Colonic mucosa (tissue), 4 donors: ENCODE results near the gene PSMC3. TPM values are rescaled to one million over a fixed set of nuclear protein-coding genes. Genes with fewer than 3 reads are reported as not detected.
A peak's percentile ranks its signal among the peaks of the same experiment; 100 is the strongest.

ENCODE experiments used
- DNase-seq: peaks from one replicate; pipeline ENCODE4 v3.0.0-alpha.2; 2020
- H3K27ac ChIP-seq: fragments of 200-600 bp; one replicate; pipeline ENCODE4 v1.8.0; 2021
- H3K27me3 ChIP-seq: fragments of 200-600 bp; one replicate; pipeline ENCODE4 v1.8.0; 2021
- H3K36me3 ChIP-seq: fragments of 200-600 bp; one replicate; pipeline ENCODE4 v1.8.0; 2021
- H3K4me1 ChIP-seq: fragments of 200-600 bp; one replicate; pipeline ENCODE4 v1.8.0; 2021; ENCODE audit warnings: mild to moderate bottlenecking
- H3K4me3 ChIP-seq: fragments of 200-600 bp; one replicate; pipeline ENCODE4 v1.8.0; 2021
- H3K9ac ChIP-seq, 2 donors: one replicate each; pipeline ENCODE4 v1.7.0; 2013; ENCODE audit warnings: control low read depth in 2 of 2, low read depth in 2 of 2, low read length in 2 of 2
- H3K9me3 ChIP-seq: fragments of 200-600 bp; one replicate; pipeline ENCODE4 v1.8.0; 2021
- CTCF ChIP-seq: fragments of 200-600 bp; IDR thresholded peaks from one replicate; pipeline ENCODE4 v1.8.0; 2022; ENCODE audit warnings: antibody characterized with exemption, mild to moderate bottlenecking
- intact Hi-C: fragments of 100-400 bp; cut with DNase I; formaldehyde crosslinking; loops from one replicate; pipeline ENCODE4 v1.14.1; 2022
- total RNA-seq, 2 donors: library from RNA; stranded (reverse); fragmentation: NEBNext Ultra II Directional in 1 of 2; extraction: Animal tissue kit (Norgen Biotek cat#: 25700) in 1 of 2; gene quantifications; one replicate each; pipeline ENCODE4 v1.2.1, GENCODE V29; 2021
- donor health status: healthy.
- donor health status: DM: no; HTN: no; CAD: no.
- donor health status: DM: no; HTN: no; CAD: no.

The PSMC3 gene
- total RNA-seq, 2 donors from 2014 or later = 74.4 to 152 TPM

DNA sequence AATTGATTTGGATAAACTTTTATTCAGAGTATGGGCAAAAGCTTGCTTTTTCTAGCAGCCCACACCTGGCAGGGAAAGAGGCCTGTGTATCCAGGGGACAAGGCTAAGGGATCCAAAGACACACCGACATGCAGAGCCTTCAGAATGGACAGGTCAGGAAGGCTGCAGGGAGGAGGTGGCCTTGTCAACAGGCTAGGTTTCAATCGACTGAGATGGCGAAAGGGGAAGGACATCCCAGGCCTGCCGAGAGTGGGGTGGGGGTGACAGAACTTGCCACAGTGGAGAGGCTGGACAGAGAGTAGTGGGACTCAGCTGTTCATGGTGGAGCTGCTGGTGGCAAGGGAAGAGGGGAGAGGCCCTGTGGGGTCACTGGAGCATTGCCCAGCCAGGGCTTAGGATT, 23.1 kb downstream of the PSMC3 start:
- TF ChIP-seq CTCF = no peak
- Histone ChIP-seq H3K9ac (no peak overlapping the region), H3K36me3 (no peaks in the 10 kb centered on the region), H3K9me3 (no peaks in the 10 kb centered on the region), H3K27me3 (no peaks in the 10 kb centered on the region), H3K27ac (no peak overlapping the region), H3K4me1 (peaks cover 5% of the 10 kb centered on the region), H3K4me3 (no peak overlapping the region)
- no peak for DNase-seq
- intact Hi-C loops = no loop called here

GRCh38 chr11:47400768-47401279, 25.4 kb downstream of the PSMC3 start:
- Histone ChIP-seq H3K9ac (peak overlapping the region in 1 of 2 donors; percentile 70), H3K27ac (peak overlapping the region; percentile 57), H3K4me1 (peaks cover 5% of the 10 kb centered on the region), H3K4me3 (peak overlapping the region; percentile 42), H3K36me3 (no peaks in the 10 kb centered on the region), H3K9me3 (no peaks in the 10 kb centered on the region), H3K27me3 (no peaks in the 10 kb centered on the region)
- intact Hi-C loops = no loop called here
- no peak for DNase-seq
- no peak for TF ChIP-seq CTCF

DNA sequence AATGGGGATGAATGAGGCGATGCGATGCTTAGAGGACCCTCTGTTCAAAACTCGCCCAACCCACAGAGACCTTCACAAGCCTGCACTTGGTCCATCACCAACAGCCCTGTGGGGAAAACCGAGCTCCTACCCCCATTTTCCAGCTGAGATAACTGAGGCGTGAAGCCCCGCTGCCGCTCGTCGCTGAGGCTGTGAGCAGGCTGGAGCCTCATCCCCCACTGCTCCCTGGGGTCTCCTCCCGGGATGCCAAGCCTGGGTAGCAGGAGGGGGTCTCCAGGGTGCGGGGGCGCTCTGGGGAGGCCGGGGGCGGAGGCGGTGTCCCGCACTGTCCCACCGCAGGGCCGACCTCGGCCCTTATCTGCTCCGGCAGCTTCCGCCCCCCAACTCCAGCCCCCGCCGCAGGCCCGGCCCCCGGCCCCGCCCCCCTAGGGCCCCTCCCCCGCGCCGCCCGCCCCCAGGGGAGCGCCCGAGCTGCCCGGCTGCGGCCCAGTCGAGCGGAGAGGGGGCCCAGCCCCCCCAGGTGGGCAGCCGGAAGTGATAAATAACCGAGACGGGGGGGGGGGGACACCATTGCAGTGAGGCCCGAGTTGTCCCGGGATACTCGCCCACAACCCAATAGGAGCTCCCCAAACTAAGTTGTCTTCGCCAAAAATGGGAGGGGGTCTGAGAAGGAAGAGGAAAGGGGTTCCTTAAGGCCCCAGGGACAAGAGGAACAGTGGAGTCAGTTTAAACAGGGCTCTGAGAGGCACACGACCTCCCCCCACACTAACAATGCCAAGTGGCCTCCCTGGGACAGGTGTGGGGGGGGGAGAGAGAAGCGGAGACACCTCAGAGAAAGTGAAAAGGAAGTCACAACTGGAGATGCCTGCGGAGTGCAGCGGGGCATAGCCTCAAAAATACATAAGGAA, 26.1 kb downstream of the PSMC3 start:
- peak overlapping the region; percentile 69 to 70 for H3K9ac ChIP-seq

DNA sequence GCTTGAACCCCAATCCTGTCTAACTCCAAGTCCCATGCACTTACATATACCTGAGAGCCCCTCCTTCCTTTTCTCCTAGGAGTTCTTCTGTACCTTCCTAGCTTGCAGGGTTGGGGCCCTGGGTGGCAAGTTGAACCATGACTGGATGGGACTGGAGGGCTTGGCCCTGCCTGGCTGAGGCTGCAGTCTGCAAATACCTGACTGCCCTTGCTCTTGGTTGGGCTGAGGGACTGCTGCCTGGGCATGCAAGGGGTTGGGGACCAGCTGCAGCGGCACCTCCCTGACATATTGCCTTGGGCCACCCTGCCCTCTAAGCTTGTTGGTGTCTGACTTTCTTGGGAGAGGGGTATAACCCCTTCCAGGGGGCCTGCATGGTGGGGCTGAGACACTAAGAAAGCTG, 27.7 kb downstream of the PSMC3 start:
- DNase-seq = no peak

More for the DNA sequence above, 26.1 kb downstream of the PSMC3 start:
- no peak for DNase-seq
- peak overlapping the region; percentile 57 for H3K27ac ChIP-seq
- H3K36me3 ChIP-seq = no peaks in the 10 kb centered on the region
- no peaks in the 10 kb centered on the region for H3K9me3 ChIP-seq
- peaks cover 5% of the 10 kb centered on the region for H3K4me1 ChIP-seq
- H3K4me3 ChIP-seq = peak overlapping the region; percentile 42
- no peaks in the 10 kb centered on the region for H3K27me3 ChIP-seq
- no peak for TF ChIP-seq CTCF
- intact Hi-C loops = no loop called here

GRCh38 chr11:47398011-47398410, 28.2 kb downstream of the PSMC3 start:
- no peak for TF ChIP-seq CTCF
- DNase-seq = no peak
- intact Hi-C loops = no loop called here
- no peaks in the 10 kb centered on the region for H3K9me3 ChIP-seq
- H3K4me1 ChIP-seq = peaks cover 5% of the 10 kb centered on the region
- no peaks in the 10 kb centered on the region for H3K36me3 ChIP-seq
- no peaks in the 10 kb centered on the region for H3K27me3 ChIP-seq
- H3K9ac ChIP-seq = no peak overlapping the region
- no peak overlapping the region for H3K27ac ChIP-seq
- H3K4me3 ChIP-seq = no peak overlapping the region

More for the DNA sequence above, 27.7 kb downstream of the PSMC3 start:
- H3K9ac ChIP-seq = no peak overlapping the region
- intact Hi-C loops = no loop called here
- no peaks in the 10 kb centered on the region for H3K9me3 ChIP-seq
- H3K27ac ChIP-seq = no peak overlapping the region
- no peak overlapping the region for H3K4me3 ChIP-seq
- TF ChIP-seq CTCF = no peak
- H3K27me3 ChIP-seq = no peaks in the 10 kb centered on the region
- H3K36me3 ChIP-seq = no peaks in the 10 kb centered on the region
- peaks cover 5% of the 10 kb centered on the region for H3K4me1 ChIP-seq
